ENCODE measurements around the gene CDHR3. TPM values are rescaled to one million over a fixed set of nuclear protein-coding genes. Genes with fewer than 3 reads are reported as not detected.

Gene CDHR3
- total and polyA plus RNA-seq, 2 donors (not counting 3 experiments of a cell fraction or from before 2014, with no cell fraction given) = 0.46 to 2.3 TPM

DNA sequence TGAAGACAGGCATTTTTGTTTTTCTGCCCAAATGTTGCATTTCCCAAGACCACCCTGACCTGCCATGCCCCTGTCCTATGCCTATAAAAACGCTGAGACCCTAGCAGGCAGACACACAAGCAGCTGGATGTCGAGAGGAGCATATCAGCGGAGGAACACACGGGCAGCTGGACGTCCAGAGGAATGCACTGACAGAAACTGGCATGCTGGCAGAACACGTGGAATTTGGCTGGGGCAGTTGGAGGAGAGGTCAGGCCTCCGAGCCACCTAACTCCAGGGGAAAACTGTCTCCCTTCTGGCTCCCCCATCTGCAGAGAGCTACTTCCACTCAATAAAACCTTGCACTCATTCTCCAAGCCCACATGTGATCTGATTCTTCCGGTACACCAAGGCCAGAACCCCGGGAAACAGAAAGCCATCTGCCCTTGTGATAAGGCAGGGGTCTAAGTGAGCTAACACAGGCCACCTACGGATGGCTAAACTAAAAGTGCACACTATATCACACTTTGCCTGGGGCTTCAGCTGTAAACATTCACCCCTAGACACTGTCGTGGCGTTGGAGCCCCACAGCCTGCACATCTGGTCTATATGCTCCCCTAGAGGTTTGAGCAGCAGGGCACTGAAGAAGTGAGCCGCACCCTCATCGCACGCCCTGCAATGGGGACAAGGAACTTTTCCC, 10.0 kb upstream of the CDHR3 start:
- ChIA-PET POLR2A (no interaction called here), CTCF (no interaction called here)
- no peaks in the 10 kb centered on the region for H3K79me2 ChIP-seq (ENCODE audit: control insufficient read depth, insufficient read depth, low read length)
- H3K9me3 ChIP-seq (replicated peaks; ENCODE audit: control insufficient read depth, insufficient read depth, low read length) = no peaks in the 10 kb centered on the region
- H3K27me3 ChIP-seq (ENCODE audit: control insufficient read depth in 2 of 2, insufficient read depth in 2 of 2, low read length in 2 of 2) = peaks cover 0 to under 1% of the 10 kb centered on the region in 2 experiments
- H3K4me2 ChIP-seq (ENCODE audit: insufficient read depth, low read length) = no peak overlapping the region
- TF ChIP-seq POLR2A (IDR thresholded peaks at IDR 0.05; ENCODE audit: low read depth, low read length) = no peak
- TF ChIP-seq JUN (IDR thresholded peaks at IDR 0.05; ENCODE audit: borderline replicate concordance, insufficient read depth, insufficient read length, low read depth) = no peak
- TF ChIP-seq, protein P1, sequence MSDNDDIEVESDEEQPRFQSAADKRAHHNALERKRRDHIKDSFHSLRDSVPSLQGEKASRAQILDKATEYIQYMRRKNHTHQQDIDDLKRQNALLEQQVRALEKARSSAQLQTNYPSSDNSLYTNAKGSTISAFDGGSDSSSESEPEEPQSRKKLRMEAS (IDR thresholded peaks at IDR 0.05; ENCODE audit: insufficient read depth, insufficient read length) = no peak
- TF ChIP-seq POLR2AphosphoS5 (IDR thresholded peaks at IDR 0.05; ENCODE audit: insufficient read depth, low read depth, low read length) = no peak
- TF ChIP-seq, protein P2, sequence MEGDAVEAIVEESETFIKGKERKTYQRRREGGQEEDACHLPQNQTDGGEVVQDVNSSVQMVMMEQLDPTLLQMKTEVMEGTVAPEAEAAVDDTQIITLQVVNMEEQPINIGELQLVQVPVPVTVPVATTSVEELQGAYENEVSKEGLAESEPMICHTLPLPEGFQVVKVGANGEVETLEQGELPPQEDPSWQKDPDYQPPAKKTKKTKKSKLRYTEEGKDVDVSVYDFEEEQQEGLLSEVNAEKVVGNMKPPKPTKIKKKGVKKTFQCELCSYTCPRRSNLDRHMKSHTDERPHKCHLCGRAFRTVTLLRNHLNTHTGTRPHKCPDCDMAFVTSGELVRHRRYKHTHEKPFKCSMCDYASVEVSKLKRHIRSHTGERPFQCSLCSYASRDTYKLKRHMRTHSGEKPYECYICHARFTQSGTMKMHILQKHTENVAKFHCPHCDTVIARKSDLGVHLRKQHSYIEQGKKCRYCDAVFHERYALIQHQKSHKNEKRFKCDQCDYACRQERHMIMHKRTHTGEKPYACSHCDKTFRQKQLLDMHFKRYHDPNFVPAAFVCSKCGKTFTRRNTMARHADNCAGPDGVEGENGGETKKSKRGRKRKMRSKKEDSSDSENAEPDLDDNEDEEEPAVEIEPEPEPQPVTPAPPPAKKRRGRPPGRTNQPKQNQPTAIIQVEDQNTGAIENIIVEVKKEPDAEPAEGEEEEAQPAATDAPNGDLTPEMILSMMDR (IDR thresholded peaks at IDR 0.05; ENCODE audit: extremely low read depth in 1 of 2, insufficient read depth in 1 of 2, low read depth in 1 of 2, low read length in 2 of 2) = no peak
- TF ChIP-seq GATA2 (IDR thresholded peaks at IDR 0.05; ENCODE audit: insufficient read depth, insufficient read length, low read depth, low read length) = no peak
- intact Hi-C loops (cut with micrococcal nuclease) (no loop called here), dilution Hi-C loops (cut with MboI; ENCODE audit: extremely low pct_ligation_motif_present, low sequenced_read_pairs) (no loop called here)
- H3K4me3 ChIP-seq (replicated peaks in 1 of 3; ENCODE audit: insufficient read depth in 1 of 3, low read depth in 1 of 3, low read length in 3 of 3) = no peak overlapping the region
- no peak overlapping the region for H2AFZ ChIP-seq (ENCODE audit: low read depth, low read length)
- H3K4me1 ChIP-seq (ENCODE audit: control insufficient read depth, extremely low read depth, insufficient read depth, low read length) = no peaks in the 10 kb centered on the region
- H3K9me1 ChIP-seq (replicated peaks; ENCODE audit: control insufficient read depth, extremely low read depth, insufficient read depth, low read length) = no peaks in the 10 kb centered on the region
- no TSS peak for BruUV-seq (replicated peaks)
- no peak overlapping the region for H3K9ac ChIP-seq (replicated peaks; ENCODE audit: extremely low read depth, insufficient read depth, low read length)
- DNase-seq (ENCODE audit: low read depth, low spot score) = no peak
- H4K20me1 ChIP-seq (replicated peaks; ENCODE audit: control insufficient read depth, extremely low read depth, insufficient read depth, low read length) = no peaks in the 10 kb centered on the region
- H3K27ac ChIP-seq (ENCODE audit: insufficient read depth, low read depth, low read length) = no peak overlapping the region
- no peak for FAIRE-seq
- no peaks in the 10 kb centered on the region for H3K36me3 ChIP-seq (ENCODE audit: control insufficient read depth in 2 of 2, extremely low read depth in 1 of 2, insufficient read depth in 2 of 2, low read length in 2 of 2)

Data from endothelial cell of umbilical vein (primary cell).